Stimulated activated CD4-positive, alpha-beta T cell treated with anti-CD3 and anti-CD28 coated beads, Interleukin-2, amount 100 ng/mL, for 4 hours (primary cell): Measurements from ENCODE around the gene ANKS1B.

Experiments
- DNase-seq: peaks from one replicate; pipeline ENCODE4 v3.0.0-alpha.2; 2020; ENCODE audit warnings: low read depth

ANKS1B gene

DNA sequence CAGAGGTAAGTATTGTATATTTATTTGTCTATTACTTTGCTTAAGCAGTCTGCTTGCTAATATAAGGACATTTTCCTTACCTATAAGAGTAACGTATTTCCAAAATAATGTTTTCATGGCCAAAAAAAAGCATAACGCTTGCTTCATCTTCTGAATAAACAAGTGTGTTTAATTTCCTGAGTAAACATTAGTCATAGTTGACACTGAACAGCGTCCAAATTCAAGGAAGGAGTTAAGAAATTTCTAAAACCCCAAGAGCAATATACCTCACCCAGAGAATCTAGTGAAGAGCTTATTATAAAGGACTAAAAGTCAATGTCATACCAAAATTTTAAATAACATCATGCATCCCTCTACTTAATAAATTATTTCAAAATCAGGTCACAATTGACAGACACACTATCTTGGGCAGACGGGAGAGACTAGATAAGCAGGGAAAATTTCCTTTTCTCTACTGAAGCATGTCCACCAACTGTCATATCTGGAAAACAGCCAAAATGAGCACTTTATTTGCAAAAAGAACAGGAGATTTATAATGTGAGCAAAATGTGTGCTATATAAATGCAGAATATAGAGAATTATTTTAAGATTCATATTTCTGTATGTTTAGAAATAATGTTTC is 25.1 kb downstream of the ANKS1B start:
- DNase-seq = no peak

DNA sequence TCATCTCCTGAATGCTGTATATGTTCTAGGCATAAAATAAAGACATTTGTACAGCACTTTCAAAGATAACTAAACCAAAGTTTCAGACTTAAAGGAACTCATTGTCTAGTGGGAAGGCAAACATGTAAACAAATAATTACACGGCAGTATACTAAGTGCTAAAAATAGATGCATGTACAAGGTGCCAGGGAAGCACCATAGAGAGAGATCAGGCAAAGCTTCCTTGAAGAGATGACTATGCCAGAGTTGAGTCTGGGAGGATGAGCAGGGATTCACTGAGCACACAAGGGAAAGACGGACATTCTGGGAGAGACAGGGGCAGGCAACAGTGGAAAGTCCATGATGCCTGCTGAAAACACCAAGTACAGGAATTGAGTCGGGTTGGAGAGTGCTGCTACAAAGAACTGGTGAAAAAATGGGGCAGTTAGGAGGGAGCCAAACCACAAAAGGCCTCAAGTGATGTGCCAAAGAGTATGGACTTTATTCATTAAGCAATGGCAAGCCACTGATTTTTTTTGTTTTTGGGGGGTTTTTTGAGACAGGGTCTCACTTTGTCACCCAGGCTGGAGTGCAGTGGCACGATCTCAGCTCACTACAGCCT is 26.8 kb downstream of the ANKS1B start:
- DNase-seq = no peak

DNA sequence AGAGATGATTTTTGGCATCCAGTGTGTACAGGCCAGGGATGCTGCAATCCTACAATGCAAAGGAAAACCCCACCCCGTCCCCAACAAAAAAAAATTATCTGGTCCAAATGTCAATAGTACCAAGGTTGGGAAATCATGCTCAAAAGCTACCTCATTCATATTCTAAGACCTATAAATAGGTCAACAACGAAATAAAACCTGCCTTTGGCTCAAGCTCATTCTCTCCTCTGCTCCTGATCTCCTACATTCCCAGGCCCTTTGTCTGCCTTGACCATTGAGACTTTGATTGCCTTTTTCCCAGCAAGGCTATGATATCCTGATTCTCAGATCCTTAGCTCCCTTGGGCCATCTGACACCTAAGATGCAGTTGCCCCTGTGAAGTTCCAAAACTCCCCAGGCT is 30.0 kb downstream of the ANKS1B start:
- no peak for DNase-seq

DNA sequence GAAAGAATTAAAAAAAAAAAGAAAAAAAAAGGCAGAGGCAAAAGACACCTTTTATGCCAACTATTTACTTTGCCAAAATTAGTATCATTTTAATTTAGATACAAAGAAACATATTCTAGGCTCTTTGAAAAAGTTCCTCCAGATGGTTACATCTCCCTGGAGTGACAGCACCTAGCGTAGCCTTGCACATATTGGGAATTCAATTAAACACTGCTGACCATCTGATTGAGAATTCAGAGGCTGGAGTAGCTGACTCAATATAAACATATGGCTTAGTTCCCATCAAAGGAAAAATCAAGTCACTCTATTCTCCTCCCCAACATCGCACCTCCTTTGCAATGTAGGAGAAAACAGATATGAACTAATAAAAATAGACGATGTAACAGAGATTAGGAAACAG is 36.4 kb downstream of the ANKS1B start:
- DNase-seq = no peak

DNA sequence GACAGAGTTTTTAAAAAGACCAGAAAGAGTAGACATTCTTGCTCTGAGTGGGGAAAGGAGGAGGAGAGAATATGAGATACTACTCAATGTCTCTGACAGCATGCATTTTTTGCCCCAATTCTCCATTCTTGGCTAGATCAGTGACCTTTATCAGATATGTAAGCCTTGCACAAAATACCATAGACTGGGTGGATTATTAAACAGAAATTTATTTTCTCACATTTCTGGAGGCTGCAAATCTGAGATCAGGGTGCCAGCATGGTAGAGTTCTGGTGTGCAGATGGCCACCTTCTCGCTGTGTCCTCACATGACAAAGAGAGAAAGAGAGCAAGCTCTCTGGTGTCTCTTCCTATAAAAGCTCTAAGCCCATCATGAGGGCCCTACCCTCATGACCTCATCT is 38.6 kb downstream of the ANKS1B start:
- DNase-seq = no peak

DNA sequence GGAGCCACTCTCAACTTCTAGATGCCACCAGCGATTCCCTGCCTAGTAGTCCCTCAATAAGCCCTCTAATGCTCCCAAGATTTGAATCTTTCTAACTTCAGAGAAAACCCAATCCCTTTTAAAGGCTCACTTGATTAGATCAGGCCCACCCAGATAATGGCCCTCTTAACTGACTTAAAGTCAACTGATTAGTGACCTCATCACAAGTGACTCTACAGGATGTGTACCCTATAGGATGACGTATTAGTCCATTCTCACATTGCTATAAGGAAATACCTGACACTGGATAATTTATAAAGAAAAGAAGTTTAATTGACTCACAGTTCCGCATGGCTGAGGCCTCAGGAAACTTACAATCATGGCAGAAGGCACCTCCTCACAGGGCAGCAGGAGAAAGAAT is 49.1 kb downstream of the ANKS1B start:
- DNase-seq = no peak

DNA sequence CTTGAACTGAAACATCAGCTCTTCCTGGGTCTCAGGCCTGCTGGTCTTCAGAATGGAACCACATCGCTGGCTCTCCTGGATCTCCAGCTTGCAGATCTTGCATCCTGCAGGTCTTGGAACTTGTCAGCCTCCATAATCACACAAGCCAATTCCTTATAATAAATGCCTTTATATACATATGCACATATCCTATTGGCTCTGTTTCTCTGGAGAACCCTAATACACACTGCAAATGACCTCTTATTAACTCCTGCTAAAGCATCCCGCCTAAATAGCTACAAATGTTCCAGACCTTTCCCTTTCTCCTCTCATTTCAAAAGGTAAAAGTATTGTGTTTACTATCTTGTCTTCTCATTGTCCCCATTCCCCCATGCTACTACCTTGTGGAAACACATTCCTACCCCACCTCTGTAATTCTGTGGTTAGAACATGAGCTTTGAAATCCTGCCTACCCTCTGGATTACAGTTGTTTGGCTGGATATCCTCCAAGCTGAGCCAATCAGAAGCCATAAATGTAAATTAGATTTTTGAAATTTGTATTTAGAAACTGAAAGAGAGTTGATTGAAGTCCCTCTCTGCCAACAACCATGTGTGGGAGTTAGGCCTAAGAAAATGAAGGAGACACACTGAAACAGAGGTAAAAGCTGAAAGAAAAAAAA is 58.1 kb downstream of the ANKS1B start:
- no peak for DNase-seq

DNA sequence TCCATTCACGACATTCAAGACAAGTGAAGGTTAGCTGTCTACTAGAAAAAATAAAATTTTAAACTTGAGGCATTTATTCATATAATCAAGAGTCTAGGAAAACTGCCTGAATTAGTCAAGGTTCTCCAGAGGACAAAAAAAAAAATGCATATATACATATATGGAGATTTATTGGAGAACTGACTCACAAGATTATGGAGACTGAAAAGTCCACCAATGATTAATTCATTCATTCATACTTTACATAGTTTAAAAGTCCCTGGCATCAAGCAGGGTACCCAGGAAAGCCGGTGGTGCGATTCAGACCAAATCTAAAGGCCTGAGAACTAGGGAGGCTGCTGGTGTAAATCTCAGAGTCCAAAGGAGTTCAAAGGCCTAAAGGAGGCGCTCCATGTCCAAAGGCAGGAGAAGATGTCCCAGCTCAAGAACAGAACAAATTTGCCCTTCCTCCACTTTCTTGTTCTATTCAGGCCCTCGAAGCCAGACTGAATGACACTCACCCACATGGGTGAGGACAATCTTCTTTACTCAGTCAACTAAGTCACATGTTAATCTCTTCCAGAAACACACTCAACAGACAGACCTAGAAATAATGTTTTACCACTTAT is 64.3 kb downstream of the ANKS1B start:
- no peak for DNase-seq

DNA sequence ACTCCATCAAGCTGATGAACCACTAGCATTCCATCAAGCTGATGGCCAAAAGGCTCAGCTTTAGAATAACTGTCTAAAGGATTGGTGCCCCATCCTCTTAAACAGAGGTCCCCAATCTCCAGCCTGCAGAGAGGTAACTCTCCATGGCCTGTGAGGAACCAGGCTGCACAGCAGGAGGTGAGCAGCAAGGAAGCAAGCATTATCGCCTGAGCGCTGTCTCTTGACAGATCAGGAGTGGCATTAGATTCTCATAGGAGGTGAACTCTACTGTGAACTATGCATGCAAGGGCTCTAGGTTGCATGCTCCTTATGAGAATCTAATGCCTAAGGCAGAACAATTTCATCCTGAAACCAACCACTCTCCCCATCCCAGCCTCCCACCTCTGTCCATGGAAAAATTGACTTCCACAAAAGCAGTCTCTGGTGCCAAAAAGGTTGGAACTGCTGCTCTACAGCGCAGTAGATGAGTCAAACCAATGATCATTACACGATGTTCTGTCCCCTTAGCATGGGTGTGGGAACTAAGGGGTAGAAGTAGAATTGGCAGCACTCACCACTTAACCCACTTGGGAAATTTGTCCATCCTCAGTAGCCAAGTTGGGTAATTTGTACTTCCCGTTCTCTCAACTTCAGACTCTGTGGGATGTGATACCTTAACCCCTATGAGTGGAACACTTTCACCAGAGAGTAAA is 66.9 kb downstream of the ANKS1B start:
- DNase-seq = no peak

DNA sequence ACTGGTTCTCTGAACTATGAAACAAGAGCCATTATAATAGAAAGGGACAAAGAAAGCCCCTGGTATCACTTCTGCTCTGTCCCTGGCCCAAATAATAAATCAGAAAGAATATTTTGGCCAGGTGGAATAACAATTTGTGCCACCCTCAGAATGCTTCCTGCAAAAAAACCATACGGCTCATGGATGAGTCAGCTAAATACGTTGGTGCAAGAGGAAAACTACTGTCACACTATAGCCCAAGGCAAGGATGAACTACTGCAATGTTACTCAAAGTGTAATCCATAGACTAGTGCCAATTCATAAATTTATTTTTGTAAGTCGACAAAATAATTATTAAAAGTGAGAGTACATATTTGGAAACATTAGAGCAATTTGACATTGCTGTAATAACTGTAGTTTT is 68.2 kb downstream of the ANKS1B start:
- DNase-seq = no peak

DNA sequence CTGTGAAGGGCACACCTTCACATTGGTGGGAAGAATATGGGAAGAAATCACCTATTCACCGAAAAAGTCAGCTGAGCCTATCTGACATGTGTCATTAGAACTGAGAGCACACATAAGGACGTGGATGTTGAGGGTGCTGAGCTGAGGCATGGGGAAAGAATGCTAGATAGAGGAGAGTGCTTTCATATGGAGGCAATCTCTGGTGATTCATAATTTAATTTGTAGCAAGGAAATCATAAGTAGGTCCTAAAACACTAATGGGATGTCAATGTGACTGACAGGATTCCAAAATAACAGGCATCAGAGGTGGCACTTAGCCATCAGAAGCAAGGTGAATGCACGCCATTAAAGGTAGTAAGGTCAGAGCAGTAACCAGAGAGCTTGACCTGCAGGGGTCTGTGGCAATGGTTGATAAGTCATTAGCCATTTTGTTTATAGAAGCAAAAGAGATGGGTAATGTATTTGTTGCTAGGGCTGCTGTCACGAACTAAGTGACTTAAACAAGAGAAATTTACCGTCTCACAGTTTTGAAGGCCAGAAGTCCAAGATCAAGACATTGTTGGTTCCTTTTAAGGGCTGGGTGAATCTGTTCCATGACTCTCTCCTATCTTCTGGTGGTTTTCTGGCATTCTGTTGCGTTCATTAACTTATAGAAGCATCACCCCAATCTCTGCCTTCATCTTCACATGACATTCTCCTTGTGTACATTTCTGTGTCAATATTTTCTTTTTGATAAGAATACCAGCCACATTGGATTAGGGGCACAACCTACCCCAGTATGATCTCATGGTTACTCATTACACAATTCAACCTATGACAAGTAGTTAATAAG is 69.3 kb downstream of the ANKS1B start:
- no peak for DNase-seq

DNA sequence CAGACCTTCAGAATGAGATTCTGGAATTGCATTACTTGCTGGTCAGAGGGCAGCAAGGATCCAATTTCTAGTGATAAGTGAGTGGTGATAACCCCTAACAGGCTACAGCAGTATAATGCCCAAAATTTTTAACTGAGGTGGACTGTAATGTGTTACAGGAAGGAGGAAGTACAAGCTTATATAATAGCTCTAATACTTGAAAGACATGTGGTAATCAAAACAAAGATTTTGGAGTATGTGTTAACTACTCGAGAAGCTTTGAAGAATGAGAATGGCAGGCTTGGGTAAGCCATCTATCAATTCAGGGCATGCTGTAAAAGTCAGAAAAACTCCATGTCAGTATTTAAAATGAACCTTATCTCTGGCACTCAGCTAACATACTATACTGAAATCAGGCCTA is 70.5 kb downstream of the ANKS1B start:
- DNase-seq = no peak

DNA sequence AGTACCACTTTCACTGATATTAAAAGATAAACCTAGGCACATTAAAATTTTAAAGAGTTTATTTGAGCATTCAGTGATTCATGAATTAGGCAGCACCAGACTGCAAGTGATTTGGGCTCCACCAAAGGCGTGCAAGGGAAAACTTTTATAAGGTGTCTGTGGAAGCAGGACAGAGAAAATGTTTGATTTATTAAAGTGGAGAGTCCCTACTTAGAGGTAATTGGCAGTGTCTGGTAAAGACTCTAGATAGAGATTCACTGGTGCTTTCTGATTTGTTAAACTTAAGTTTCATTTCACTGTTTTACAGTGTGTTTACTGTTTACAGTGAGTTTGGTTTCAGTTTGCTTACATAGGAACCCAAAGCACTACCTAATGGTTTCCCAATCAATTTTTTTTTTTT is 72.8 kb downstream of the ANKS1B start:
- no peak for DNase-seq

DNA sequence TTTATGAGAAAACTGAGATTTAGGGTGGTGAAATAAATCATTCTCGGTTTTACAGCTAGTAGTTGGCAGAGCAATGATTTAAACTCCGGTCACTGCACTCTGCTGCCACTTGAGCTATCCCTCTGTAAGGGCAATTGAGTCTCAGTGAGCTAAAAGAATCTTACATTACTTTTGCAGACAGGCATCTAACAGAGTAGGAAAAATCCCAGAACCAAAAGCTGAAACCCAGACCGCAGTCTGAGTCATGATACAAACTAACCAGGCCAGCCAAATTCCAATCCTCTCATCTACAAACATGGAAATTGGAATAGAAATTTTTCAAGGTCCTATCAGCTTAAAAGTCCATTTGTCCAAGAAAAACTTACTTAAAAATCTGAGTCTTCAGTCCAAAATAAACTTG is 73.7 kb downstream of the ANKS1B start:
- no peak for DNase-seq

DNA sequence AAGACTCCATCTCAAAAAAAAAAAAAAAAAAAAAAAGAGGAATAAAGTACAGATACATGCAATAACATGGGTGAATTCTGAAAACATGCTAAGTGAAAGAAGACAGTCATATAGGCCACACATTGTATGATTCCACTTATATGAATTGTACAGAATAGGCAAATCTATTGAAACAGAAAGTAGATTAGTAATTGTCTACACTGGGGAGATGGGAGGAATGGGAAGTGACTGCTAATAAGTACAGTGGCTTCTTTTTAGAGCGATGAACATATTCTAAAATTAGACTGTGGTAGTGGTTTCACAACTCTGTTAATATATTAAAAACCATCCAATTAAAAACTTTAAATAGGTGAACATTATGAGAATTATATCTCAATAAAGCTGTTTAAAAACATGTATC is 74.4 kb downstream of the ANKS1B start:
- DNase-seq = no peak

DNA sequence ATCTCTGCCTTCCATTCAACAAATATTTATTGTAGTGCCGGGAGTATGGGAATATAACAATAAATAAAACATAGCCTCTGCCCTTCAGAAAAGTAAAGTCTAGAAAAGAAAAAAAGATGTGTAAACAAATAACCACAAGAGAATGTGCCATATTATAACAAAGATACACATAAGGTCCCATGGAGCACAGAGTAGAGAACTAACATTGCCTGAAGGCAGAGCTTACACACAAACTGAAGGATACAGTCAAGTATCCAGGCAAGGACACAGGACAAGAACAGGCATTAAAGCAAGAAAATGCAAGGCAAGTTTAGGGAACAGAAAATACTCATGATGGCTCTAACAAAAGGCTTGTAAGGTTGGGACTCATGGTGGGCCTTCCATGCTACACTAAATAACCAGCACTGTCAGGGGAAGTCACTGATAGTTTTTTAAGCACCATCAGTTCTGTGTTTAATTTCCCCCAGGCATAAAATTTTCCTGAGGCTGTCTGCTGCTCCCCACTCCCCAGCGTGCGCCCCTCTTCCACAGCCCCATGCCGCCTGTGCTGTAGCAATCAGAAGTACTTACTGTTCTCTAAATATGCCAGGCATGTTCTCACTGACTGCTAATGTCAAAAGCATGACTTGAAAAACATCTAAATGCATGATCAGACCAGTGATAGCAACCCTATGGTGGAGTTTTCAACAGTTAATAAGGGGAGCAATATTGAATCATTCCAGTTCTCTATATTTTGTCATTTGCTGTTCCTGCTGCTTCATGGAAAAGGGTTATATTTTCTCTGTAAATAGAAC is 77.8 kb downstream of the ANKS1B start:
- no peak for DNase-seq

DNA sequence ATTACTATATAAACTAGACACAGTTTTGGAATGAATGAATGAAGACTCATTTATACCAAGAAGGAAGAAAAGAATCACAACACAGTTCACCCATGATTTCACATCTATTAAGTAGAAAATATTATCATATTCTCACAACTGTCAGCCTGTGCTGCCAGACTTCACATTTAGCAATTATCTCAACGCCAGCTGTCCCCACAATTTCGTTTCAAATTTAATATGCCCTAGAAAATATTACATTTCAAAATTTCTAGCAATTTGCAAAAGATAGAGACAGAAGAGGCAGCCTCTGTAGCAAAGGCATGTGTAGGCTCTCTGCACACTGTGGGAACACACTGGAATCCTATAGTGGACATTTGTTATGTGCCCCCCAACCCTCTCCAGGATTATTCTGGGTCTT is 83.6 kb downstream of the ANKS1B start:
- DNase-seq = no peak

DNA sequence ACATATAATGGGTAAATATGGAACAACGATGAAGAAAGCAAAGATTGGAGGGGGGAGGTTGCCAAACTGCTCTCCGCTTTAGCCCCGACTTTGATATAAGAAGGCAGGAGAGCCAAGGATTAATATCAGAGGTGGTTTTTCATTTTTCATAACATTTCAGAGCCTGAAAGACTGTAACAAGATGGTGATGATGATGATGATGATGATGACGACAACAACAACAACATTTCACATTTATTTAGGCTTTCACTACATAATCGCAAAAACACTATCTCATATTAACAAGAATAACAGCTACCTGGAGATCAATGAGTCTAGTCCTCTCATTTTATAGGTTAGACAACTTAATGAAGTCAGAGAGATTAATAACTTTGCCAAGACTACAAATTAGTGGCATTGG is 86.1 kb downstream of the ANKS1B start:
- DNase-seq = no peak

DNA sequence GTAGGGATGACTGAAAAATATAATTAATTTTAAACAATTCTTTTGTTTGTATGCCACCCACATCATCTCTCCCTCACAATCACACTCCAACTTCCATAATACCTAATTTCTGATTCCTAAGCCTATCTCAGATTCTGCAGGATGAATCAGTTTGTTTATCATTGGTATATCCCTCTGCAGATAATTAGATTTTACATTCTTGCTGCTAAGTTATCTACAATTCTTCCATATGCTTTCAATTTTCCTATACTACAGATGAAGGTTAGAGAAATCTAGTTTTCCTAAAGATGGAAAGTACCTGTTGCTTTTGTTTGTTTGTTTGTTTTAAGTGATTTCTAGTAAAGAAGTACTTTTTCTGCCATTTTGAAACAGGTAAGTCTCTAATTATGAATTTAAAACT is 105.3 kb downstream of the ANKS1B start:
- DNase-seq = no peak

DNA sequence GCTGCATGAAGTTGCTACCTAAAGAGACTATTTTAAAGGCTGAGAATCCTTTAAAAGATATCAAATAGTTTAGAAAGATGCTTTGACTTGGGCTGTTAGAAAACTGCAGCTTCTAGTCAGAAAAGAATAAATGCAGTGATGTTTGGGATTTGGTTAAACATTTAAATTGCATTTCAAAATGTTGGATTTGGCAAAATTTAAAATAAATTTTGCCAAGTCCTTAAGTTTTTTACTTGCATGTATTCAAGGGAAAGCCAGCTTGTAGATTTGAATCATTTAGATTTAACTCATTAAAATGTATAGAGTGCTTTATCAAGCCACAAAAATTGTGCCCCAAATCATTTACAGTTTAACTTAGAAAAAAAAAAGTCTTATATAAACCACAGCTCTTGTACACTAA is 109.7 kb downstream of the ANKS1B start:
- no peak for DNase-seq

DNA sequence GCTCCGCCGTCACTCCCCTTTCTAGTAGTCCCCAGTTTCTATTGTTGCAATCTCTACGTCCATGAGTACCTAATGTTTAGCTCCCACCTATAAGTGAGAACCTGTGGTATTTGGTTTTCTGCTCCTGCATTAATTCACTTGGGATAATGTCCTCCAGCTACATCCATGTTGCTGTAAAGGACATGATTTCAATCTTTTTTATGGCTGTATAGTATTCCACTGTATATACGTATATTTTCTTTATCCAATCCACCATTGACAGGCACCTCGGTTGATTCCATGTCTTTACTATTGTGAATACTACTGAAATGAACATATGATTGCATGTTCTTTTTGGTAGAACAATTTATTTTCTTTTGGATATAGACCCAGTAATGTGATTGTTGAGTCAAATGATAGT is 114.7 kb downstream of the ANKS1B start:
- DNase-seq = no peak
